Measurements from ENCODE around the gene CCDC38.

DNA sequence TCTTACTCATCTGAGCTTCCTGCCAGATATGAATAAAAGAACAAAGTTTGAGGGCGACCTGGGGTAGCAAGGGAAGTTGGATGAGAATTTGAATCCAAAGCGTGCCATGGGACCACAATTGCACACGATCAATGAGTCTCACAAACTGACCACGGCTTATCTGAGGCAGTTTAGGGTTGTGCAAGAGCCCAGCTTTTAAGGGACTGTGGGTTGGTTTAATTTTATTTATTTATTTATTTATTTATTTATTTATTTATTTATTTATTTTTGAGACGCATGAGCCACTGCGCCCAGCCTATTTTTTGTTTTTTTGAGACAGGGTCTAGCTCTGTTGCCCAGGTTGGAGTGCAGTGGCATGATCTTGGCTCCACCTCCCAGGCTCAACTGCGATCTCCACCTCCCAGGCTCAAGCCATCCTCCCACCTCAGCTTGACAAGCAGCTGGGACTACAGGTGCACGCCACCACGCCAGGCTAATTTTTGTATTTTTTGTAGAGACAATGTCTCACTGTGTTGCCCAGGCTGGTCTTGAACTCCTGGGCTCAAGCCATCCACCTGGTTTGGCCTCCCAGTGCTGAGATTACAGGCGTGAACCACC lies 1.8 kb upstream of the CCDC38 start:
- TF ChIP-seq, protein P1, sequence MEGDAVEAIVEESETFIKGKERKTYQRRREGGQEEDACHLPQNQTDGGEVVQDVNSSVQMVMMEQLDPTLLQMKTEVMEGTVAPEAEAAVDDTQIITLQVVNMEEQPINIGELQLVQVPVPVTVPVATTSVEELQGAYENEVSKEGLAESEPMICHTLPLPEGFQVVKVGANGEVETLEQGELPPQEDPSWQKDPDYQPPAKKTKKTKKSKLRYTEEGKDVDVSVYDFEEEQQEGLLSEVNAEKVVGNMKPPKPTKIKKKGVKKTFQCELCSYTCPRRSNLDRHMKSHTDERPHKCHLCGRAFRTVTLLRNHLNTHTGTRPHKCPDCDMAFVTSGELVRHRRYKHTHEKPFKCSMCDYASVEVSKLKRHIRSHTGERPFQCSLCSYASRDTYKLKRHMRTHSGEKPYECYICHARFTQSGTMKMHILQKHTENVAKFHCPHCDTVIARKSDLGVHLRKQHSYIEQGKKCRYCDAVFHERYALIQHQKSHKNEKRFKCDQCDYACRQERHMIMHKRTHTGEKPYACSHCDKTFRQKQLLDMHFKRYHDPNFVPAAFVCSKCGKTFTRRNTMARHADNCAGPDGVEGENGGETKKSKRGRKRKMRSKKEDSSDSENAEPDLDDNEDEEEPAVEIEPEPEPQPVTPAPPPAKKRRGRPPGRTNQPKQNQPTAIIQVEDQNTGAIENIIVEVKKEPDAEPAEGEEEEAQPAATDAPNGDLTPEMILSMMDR (IDR thresholded peaks at IDR 0.05): no peak
- TF ChIP-seq POLR2A (IDR thresholded peaks at IDR 0.05): no peak

Measured in heart left ventricle (tissue), 13 donors.